Testis (tissue), 5 donors: ENCODE results near the gene CA11. TPM values are rescaled to one million over a fixed set of nuclear protein-coding genes. Genes with fewer than 3 reads are reported as not detected.
"Not testable (repeated sequence)": the region's sequence is repeated elsewhere in the genome, so short reads cannot be mapped to it uniquely, and the experiment has no call there.

Experiments used
- DNase-seq: peaks from one replicate; pipeline ENCODE4 v3.0.0-alpha.2; 2019
- H3K27ac ChIP-seq, 2 donors: fragments of 200-600 bp; sonication (generic); one replicate each; pipeline ENCODE4 v1.5.1; 2019
- H3K27me3 ChIP-seq: fragments of 200-600 bp; sonication (generic); one replicate; pipeline ENCODE4 v1.5.1; 2019
- H3K36me3 ChIP-seq: fragments of 200-600 bp; sonication (generic); one replicate; pipeline ENCODE4 v1.5.1; 2017; ENCODE audit warnings: low read depth; ENCODE audit errors: missing control alignments
- H3K4me1 ChIP-seq: fragments of 200-600 bp; sonication (generic); one replicate; pipeline ENCODE4 v1.5.1; 2019
- H3K4me3 ChIP-seq, 2 donors: fragments of 200-600 bp; sonication (generic); one replicate each; pipeline ENCODE4 v1.5.1; 2017 to 2019
- H3K9me3 ChIP-seq: fragments of 200-600 bp; sonication (generic); one replicate; pipeline ENCODE4 v1.5.1; 2017
- POLR2A ChIP-seq: fragments of 450-650 bp; IDR thresholded peaks from one replicate; pipeline ENCODE4 v1.6.1; 2017; ENCODE audit warnings: antibody characterized with exemption, mild to moderate bottlenecking, moderate library complexity
- WGBS, 2 donors: methylation state at CpG; one replicate each; pipeline ENCODE4 v1.1.5; 2018; 5-methylcytosine and 5-hydroxymethylcytosine counted together
- intact Hi-C: fragments of 100-400 bp; cut with DNase I; formaldehyde crosslinking; loops from one replicate; pipeline ENCODE4 v1.15.1; 2023; ENCODE audit warnings: low total_unique reads
- long read RNA-seq, 2 donors: transcript quantifications; one replicate each; lab custom pipeline, GENCODE V29; 2026
- polyA plus RNA-seq: library from polyadenylated mRNA; stranded (reverse); fragments of 350-450 nt; fragmentation: Illumina TruSeq; extraction: RNeasy Lipid Tissue Mini Kit (QIAGEN cat#74804); gene quantifications from one replicate; pipeline ENCODE4 v1.2.3, GENCODE V29; 2014; ENCODE audit warnings: low read depth, low replicate concordance; ENCODE audit not compliant: insufficient read depth
- total RNA-seq, 2 donors: library from RNA; depleted of rRNA; stranded (reverse); fragments of >200 nt; gene quantifications; one replicate each; pipeline ENCODE4 v1.2.3, GENCODE V29; 2016
- TF ChIP-seq, protein P1 (sequence below), 3 experiments: fragments of 450-650 bp in 2 of 3; fragments of 200-600 bp in 1 of 3; sonication (generic) in 1 of 3; IDR thresholded peaks; one replicate each; pipeline ENCODE4 v1.5.1; 2016 to 2019; ENCODE audit warnings: antibody characterized with exemption in 3 of 3, mild to moderate bottlenecking in 2 of 3, moderate library complexity in 1 of 3

CA11 gene
- 1 to 10 TPM; 6.3 to 6.8 TPM for total RNA-seq
- 20.0 TPM for polyA plus RNA-seq
- long read RNA-seq, donor 1, transcript CA11-201 (9 exons, 1,844 nt), result major isoform, 7 of 9 reads
- long read RNA-seq, donor 1, partial matches to known transcripts, result 0 of 9 reads
- long read RNA-seq, donor 1, other reads (novel, unspliced or antisense), result 0 of 9 reads
- long read RNA-seq, donor 2, transcript CA11-201 (9 exons, 1,844 nt), result major isoform, 5 of 10 reads
- long read RNA-seq, donor 2, partial matches to known transcripts, result 0 of 10 reads
- long read RNA-seq, donor 2, other reads (novel, unspliced or antisense), result 0 of 10 reads

DNA sequence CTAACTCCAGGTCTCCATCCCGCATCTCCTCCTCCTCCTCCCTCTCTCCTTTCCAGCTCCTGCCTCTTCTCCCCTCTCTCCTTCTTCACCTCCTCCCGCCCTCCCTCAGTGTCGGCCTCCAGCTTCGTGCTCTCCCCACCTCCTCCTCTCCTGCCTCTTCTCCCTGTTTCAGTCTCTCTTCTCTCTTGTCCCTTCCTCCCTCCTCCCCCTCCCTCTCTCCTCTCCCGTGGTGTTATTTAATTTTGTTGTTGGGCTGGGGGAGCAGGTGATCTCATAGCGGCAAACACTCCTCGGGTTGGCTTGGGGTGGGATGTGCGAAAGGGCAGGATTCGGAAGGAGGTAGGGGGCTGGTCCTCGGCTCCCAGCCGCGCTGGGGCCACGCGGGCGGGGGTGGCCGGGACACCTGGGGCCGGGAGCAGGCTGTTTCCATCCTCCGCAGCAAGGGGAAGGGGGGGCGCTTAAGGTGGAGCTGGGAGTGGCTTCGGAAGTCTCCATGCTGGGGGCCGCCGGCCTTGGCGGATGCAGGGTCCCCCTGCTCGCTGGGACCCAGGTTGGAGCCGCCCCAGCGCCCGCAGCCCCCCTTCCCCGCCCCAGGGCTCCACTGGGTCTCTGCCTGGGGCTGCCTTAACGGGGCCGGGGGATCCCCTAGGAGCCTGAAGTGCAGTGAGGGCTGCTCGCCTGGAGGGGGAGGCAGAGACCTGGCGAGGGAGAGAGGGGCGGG lies at the start of gene CA11:
TSS of gene CA11 (minus strand) at position 187 of the 721 bp plus-strand sequence. CDS start 555 bp downstream, outside the sequence.
- peak within 1 kb of the TSS; percentile 92 to 96 for H3K27ac ChIP-seq
- intact Hi-C loops, result loop anchor here (10.0 kb wide), 1 partner anchor 199 kb away; no protein-coding TSS in a partner anchor
- DNase-seq, result peak; percentile 90
- H3K9me3 ChIP-seq, result no peaks in the 10 kb centered on the region
- peaks cover 17% of the 10 kb centered on the region for H3K4me1 ChIP-seq
- TF ChIP-seq, protein P1, sequence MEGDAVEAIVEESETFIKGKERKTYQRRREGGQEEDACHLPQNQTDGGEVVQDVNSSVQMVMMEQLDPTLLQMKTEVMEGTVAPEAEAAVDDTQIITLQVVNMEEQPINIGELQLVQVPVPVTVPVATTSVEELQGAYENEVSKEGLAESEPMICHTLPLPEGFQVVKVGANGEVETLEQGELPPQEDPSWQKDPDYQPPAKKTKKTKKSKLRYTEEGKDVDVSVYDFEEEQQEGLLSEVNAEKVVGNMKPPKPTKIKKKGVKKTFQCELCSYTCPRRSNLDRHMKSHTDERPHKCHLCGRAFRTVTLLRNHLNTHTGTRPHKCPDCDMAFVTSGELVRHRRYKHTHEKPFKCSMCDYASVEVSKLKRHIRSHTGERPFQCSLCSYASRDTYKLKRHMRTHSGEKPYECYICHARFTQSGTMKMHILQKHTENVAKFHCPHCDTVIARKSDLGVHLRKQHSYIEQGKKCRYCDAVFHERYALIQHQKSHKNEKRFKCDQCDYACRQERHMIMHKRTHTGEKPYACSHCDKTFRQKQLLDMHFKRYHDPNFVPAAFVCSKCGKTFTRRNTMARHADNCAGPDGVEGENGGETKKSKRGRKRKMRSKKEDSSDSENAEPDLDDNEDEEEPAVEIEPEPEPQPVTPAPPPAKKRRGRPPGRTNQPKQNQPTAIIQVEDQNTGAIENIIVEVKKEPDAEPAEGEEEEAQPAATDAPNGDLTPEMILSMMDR (IDR thresholded peaks at IDR 0.05), result peak; percentile 84 to 92 (median 88)
- no peak for TF ChIP-seq POLR2A
- WGBS, 2 donors, result 0% methylated on average over 21 to 32 of the region's 33 CpGs
- no peaks in the 10 kb centered on the region for H3K27me3 ChIP-seq
- no peaks in the 10 kb centered on the region for H3K36me3 ChIP-seq
- peak within 1 kb of the TSS; percentile 49 to 66 for H3K4me3 ChIP-seq

DNA sequence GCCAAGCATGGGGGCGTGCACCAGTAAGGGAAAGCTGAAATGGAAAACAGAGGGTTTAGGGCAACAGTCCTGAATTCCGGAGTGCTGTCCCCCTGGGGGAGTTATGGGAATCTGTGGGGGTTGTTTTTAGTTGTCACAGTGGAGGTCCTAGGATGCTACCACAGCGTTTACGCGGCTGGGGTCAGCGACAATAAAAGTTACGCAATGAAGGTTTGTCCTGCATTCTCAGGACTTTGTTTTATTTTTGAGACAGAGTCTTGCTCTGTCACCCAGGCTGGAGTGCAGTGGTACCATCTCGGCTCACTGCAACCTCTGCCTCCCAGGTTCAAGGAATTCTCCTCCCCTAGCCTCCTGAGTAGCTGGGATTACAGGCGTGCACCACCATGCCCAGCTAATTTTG lies 47.6 kb upstream of the CA11 start:
- H3K36me3 ChIP-seq, intact Hi-C loops, H3K27me3 ChIP-seq, H3K9me3 ChIP-seq, H3K4me3 ChIP-seq, H3K27ac ChIP-seq, DNase-seq: not testable (repeated sequence)
- 83 to 93% methylated on average over 9 of the region's 9 CpGs for WGBS, 2 donors
- H3K4me1 ChIP-seq, result peaks cover 10% of the 10 kb centered on the region

DNA sequence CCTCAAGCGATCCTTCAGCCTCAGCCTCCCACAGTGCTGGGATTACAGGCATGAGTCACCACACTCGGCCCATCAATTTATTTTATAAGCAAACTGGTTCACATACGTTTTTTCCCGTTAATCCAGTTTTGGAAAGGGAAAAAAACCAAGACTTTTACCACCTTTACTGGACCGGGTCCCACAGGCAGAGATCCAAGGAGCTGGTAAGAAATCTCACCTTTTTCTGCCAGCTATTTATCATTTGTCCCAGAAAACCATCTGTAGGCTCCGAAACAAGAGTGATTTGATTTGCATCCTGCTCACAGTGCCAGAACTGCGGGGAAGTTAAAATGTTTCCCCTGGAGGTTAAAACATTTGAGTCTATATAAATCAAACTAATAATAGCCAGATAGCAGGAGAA lies 43.5 kb upstream of the CA11 start:
- Histone ChIP-seq H3K4me3 (no peak overlapping the region), H3K9me3 (no peaks in the 10 kb centered on the region), H3K4me1 (peaks cover 12% of the 10 kb centered on the region), H3K36me3 (no peaks in the 10 kb centered on the region), H3K27me3 (no peaks in the 10 kb centered on the region), H3K27ac (peak overlapping the region in 1 of 2 donors; percentile 36)
- intact Hi-C loops, result no loop called here
- no peak for DNase-seq
- WGBS, 2 donors, result 66 to 73% methylated on average over 7 of the region's 7 CpGs
- TF ChIP-seq, protein P1 (IDR thresholded peaks at IDR 0.05), result no peak
- no peak for TF ChIP-seq POLR2A

DNA sequence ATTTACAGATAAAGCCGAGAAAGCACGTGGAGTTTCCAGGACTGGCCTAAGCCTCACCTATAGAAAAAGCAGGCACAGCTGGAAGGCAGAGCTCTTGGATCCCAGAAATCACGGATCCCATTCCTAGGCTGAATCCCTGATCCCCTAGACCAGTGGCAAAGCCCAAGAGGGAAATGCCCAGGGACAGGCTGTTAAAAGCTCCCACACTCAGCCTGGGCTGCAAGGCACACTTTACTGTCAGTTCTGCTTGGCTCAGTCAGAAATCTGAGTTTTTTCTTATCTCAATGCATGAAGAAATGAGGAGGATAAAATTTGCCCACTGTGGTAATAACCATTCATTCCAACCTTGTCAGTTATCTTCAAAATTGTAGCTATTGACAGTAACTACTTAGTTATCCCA lies 41.8 kb upstream of the CA11 start:
- no peak for DNase-seq
- H3K27me3 ChIP-seq, result no peaks in the 10 kb centered on the region
- peaks cover 12% of the 10 kb centered on the region for H3K4me1 ChIP-seq
- no peaks in the 10 kb centered on the region for H3K9me3 ChIP-seq
- H3K4me3 ChIP-seq, result no peak overlapping the region
- 66 to 83% methylated on average over 3 of the region's 3 CpGs for WGBS, 2 donors
- H3K27ac ChIP-seq, result peak overlapping the region; percentile 50 to 58
- intact Hi-C loops, result no loop called here
- TF ChIP-seq, protein P1 (IDR thresholded peaks at IDR 0.05), result no peak
- TF ChIP-seq POLR2A, result no peak
- no peaks in the 10 kb centered on the region for H3K36me3 ChIP-seq

DNA sequence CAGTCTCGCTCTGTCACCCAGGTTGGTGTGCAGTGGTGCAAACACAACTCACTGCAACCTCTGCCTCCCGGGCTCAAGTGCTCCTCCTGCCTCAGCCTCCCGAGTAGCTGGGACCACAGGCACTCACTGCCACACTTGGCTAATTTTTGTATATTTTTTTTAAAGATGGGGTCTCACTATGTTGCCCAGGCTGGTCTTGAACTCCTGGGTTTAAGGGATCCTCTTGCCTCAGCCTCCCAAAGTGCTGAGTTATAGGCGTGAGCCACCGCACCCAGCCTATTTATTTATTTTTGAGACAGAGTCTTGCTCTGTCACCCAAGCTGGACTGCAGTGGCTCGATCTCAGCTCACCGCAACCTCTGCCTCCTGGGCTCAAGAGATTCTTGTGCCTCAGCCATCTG lies 40.6 kb upstream of the CA11 start:
- H3K27me3 ChIP-seq, H3K36me3 ChIP-seq, H3K4me3 ChIP-seq, H3K9me3 ChIP-seq, DNase-seq, intact Hi-C loops: not testable (repeated sequence)
- H3K27ac ChIP-seq, result peak overlapping the region in 1 of 2 donors; percentile 50
- peaks cover 12% of the 10 kb centered on the region for H3K4me1 ChIP-seq
- 91 to 93% methylated on average over 7 of the region's 7 CpGs for WGBS, 2 donors
